Stimulated activated CD8-positive, alpha-beta memory T cell treated with anti-CD3 and anti-CD28 coated beads, Interleukin-4, amount 100 ng/mL, for 4 hours (primary cell): ENCODE results near the gene NID1.
"Not testable (repeated sequence)": the region's sequence is repeated elsewhere in the genome, so short reads cannot be mapped to it uniquely, and the experiment has no call there.

Source experiments
- DNase-seq, 2 donors: peaks; one replicate each; pipeline ENCODE4 v3.0.0-alpha.2; 2020; ENCODE audit warnings: low read depth in 2 of 2, low spot score in 1 of 2

The NID1 gene

GRCh38 chr1:235999259-235999925, 65.5 kb downstream of the NID1 start:
- peak; percentile 43 to 44 for DNase-seq

DNA sequence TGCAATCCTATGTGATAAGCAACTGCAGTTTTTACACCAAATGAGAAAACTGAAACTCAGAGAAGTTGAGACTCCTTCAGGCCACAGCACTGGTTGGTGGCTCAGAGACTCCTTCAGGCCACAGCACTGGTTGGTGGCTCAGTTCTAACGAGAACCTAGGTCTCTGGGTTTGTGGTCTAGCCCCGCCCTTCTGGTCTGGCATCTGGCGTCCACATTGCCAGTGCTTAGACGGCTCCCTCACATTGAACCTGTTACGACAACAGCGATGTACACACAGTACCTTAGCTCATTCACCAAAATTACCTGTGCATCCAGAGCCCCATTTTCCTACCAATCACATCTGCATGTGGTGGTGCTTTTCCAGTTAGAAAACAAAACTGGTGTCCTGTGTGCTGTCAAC, 66.1 kb downstream of the NID1 start:
- DNase-seq = peak in 1 of 2 donors; percentile 5

DNA sequence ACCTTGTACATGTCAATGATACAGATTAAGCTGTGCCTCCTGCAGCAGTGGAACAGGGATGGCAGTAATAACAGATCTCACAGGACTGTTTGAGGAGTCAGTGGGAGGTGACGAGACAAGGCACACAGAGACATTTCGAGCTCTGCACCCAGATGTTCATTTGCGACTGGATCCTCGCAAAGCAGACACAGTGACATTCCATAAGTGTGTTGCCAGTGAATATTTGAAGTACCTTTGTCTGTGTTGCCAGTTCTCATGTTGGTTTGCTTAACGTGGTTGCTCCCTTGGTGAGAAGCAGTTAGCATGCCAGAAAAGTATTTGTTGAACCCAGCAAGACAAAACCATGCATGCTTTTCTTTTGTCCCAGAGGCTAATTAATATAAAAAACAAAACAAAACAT, 67.0 kb downstream of the NID1 start:
- DNase-seq = no peak

DNA sequence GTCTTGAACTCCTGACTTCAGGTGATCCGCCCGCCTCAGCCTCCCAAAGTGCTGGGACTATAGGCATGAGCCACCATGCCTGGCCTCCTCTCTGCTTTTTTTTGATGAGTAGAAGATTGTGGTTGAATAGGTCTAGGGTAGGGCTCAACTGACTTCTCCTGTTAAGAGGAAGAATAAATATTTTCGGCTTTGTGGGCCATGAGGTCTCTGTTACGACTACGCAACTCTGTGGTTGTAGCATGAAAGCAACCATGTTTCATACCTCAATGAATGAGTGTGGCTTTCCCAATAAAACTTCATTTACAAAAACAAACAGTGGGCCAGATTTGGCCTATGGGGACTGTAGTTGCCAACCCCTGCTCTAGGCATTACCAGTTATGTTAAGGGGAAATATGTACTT, 67.8 kb downstream of the NID1 start:
- DNase-seq = no peak

GRCh38 chr1:235996048-235996785, 68.7 kb downstream of the NID1 start:
- no peak for DNase-seq

DNA sequence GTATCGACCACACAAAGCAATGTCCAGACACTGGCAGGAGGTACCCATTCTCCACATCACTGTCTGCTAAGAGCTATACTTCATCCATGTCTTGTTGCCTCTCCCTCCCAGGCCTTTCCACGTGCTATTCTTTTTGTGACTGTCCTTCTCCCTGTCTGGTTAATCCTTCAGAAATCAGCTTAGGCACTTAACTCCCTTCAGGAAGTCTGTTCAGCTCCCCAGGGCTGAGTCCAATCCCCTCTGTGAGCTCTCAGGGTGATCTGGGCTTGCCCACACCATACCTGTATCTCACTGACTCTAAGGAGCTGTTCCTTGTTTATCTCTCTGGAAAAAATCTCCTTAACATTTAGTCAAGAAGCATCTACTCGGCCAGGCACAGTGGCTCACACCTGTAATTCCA, 69.4 kb downstream of the NID1 start:
- no peak for DNase-seq

- no peak for DNase-seq
Measured at GRCh38 chr1:235993652-235994051, 71.2 kb downstream of the NID1 start.

- no peak for DNase-seq
Measured at GRCh38 chr1:235992868-235993267, 72.0 kb downstream of the NID1 start.

GRCh38 chr1:235992346-235992745, 72.5 kb downstream of the NID1 start:
- DNase-seq = no peak

DNA sequence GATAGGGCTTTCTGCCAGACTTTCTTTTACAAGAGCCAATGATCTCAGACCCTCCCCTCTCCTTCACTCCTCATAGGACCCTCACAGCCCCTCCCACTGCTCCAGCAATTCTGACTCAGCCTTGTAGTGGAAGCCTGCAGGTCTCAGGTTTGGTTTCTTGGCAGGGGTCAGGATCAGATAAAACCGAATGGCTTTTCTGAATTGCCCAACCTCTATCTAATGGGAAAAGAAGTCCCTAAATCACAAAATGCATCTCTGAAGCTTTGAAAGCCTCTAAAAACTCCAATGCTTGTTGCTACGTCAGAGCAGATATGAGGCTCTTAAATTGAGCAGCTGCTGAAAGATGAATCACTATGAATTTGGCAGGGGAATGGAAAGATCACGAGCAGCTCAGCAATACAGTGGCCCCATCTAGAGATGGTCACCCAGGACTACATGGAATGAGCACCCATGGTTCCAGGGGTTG, 74.5 kb downstream of the NID1 start:
- no peak for DNase-seq

DNA sequence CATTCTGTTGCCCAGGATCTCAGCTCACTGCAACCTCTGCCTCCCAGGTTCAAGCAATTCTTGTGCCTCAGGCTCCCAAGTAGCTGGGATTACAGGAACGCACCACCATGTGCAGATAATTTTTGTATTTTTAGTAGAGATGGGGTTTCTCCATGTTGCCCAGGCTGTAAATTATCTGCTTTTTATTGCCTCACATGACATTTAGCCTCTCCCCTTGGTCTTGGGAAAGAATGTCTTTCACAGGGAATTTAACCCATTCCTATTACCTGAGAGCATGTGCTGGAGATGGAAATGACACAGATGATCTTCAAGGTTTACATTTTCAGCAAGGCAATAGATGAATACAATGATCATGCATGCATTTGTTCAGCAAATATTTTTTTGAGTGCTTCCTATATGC, 75.8 kb downstream of the NID1 start:
- DNase-seq = no peak

DNA sequence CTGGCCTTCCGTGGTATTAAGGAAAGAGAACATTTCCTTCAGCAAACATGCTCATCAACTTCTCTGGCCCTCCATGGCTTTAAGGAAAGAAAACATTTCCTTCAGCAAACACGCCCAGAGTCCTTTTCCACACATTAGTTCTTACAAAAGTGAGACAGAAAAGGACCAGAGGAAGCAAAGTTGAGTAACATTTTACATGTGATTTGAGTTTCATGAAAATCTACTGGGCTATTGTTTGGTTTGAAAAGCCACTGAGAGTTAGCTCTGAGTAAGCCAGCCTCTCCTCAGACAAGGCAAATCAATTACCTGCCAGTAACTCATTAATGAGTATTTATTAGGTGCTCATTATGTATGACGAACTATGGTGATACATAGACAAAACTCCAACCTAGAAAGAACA, 78.0 kb downstream of the NID1 start:
- no peak for DNase-seq

GRCh38 chr1:235984041-235984825, 80.7 kb downstream of the NID1 start:
- DNase-seq = no peak

GRCh38 chr1:235980976-235981375, 83.9 kb downstream of the NID1 start:
- DNase-seq = no peak

DNA sequence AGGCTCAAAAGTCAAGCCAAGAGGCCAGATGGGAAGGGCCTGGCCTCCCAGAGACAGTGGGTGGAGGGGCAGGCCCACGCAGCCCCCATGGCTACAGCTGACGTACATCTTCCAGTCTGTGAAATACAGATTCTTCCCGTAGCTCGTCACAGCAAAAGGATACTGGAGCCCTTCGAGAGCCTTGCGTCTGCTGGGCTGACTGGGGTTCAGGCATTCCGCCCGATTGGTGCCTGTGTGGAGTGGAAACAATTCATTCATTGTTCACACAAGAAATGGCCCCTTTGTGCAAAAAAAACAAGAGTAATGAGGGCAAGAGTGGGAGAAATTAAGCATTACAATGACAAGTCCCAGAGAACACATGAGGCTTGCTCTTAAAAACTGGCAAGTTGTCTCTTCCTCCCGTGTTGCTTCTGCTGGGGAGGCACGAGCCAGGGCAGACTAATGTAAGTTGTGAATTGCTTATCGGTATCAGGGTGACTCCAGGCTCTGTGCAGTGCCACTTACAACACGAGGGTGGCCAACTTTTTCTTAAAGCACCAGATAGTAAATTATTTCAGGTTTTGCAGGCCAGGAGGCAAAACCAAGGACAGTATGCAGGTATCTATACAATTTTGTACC, 85.1 kb downstream of the NID1 start:
- no peak for DNase-seq

DNA sequence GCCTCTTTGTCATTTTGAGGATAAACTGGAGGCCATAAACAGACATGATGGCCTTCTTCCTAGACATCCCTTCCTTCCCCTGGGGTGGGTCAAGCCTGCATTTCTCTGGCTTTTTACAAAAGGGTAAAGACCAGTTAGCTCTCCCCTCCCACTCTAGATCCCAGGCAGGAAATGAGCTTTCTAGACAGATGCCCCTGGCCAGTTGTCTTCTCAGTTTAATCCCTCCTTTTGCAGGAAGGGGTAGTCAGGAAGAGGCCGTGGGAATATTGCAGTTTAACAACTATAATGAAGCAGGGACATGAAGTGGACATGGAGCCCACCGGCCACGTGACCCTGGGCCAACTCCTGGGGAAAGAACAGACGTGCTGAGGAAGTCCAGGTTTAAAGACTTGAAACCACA, 85.7 kb downstream of the NID1 start:
- DNase-seq = no peak

DNA sequence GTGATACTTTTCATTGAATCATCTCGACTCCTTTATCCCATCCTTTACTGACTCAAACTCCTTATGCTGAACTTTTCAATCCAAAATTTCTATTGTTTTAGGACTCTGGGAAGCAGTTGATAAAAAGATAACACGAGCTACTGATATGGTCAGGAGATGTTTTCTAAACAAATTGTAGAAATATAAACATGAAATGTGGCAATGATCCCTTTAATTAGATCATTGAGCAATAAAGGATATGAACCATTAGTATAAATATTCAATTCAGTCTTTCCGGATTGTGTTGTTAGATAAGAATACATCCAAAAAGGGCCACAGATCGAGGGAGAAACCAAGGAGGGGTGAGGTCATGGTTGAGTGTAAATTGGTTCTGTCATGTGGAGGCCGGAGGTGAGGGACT, 88.4 kb downstream of the NID1 start:
- DNase-seq = no peak

DNA sequence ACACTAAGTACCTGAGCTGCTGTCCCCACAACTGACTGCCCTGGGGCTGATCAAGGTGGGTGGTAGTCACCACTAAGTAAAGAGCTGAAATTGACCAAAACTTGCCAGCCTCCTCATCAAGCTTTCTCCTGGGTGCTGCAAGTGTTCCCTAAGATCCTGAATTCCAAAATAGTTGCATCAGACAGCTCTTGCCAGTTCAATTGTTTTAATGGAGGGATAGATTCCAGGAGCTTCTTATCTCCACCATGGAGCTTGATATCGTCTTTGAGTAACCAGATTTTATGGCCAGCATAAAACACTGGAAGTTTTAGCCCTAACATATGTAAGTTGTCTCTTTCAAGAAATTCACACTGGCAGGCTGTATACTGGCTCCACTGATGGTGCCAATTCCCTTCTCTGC, 90.3 kb downstream of the NID1 start:
- DNase-seq = no peak

DNA sequence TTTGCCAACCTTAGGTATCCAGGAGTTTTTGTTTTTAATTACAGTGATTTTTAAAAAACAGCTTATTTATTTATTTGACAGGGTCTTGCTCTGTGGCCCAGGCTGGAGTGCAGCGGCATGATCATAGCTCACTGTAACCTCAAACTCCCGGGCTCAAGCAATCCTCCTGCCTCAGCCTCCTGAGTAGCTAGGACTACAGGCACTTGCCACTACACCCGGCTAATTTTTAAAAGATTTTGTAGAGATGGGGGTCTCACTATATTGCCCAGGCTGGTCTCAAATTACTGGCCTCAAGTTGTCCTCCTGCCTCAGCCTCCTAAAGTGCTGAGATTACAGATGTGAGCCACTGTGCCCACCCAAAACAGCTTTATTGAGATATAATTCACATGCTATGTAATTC, 92.2 kb downstream of the NID1 start:
- DNase-seq = not testable (repeated sequence)

DNA sequence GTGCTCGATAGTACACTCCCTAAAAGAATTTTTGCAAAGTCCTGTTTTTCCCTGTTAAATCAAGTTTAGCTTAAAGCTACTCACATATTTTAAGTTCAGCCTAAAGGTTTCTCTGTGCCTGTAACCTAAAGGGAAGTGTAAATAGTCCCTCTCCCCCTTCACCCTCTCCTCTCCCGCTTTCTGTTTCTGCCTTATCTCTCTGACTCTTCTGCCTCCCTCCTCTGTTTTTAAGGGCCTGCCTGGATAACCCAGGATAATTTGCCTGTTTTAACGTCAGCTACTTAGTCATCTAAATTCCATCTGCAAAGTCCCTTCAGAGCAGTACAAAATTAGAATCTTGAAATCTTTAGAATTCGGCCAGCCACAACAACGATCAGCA, 92.6 kb downstream of the NID1 start:
- no peak for DNase-seq

DNA sequence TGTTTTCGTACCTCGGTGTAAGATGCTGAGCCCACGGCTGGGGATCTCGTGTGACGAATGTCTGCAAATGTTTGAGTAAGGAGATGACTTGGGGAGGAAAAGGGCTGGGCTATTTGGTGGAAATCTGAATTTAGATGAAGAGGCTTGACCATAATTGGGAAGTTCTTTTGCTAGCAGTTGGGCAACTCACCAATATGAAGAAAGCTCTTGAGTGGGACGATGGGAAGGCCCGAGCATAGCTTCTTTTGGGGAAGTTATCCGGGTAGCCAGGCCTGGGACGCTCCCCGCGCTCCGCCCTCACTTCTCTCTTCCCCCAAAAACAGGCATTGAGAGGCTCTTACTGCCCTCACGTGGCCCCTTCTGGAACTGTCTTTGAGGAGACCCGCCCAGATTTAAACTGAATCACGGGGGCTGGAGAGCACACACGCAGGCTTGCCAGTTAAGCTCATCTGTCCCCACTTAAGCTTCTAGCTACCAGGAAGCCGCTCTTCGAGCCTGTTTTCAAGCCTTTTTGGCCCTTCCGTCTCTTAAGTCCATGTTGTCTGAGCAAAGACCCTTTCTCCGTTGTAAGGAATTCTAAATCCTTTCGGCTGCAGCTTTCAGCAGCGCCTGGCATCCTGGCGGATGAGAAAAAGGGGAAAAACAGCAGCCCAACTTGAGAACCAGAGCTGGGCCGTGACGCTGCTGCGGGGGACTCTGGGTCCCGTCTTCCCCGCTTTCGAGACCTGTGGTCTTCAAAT, 93.1 kb downstream of the NID1 start:
- peak; percentile 72 to 86 for DNase-seq
